HEK293 (cell line): ENCODE data around the gene AQP1.

ENCODE experiments used
- CTCF ChIA-PET: fragments of 350-600 bp; formaldehyde crosslinking; extraction: SDS; loops from one replicate; lab custom pipeline; 2021; ENCODE audit warnings: antibody characterized with exemption; lab: Yijun Ruan, JAX
- POLR2A ChIA-PET: fragments of 300-600 bp; formaldehyde crosslinking; extraction: SDS; loops from one replicate; lab custom pipeline; 2020; ENCODE audit warnings: antibody characterized with exemption, inconsistent platforms; lab: Yijun Ruan, JAX
- H3K27ac ChIP-seq: fragments of 200-500 bp; sonication (Bioruptor generic); 2 replicates; pipeline ENCODE4 v1.5.1; 2014; ENCODE audit warnings: low read depth, low read length, control low read depth, inconsistent platforms; ENCODE audit errors: extremely low read depth
- H3K36me3 ChIP-seq, 2 experiments: fragments of 200-500 bp in 1 of 2; sonication (Bioruptor generic) in 1 of 2; 1 replicate in 1 of 2; 2 replicates in 1 of 2; pipeline ENCODE4 v1.5.1; 2014 to 2017; ENCODE audit warnings: inconsistent platforms in 2 of 2, low read length in 2 of 2; ENCODE audit not compliant: control insufficient read depth in 2 of 2, insufficient read depth in 1 of 2
- H3K4me1 ChIP-seq: fragments of 200-500 bp; sonication (Bioruptor generic); 2 replicates; pipeline ENCODE4 v1.5.1; 2014; ENCODE audit warnings: mild to moderate bottlenecking, low read length, inconsistent platforms; ENCODE audit not compliant: control insufficient read depth, insufficient read depth
- H3K4me3 ChIP-seq: 2 replicates; pipeline ENCODE4 v1.5.1; 2011; ENCODE audit warnings: low read depth, mild to moderate bottlenecking, control low read depth, low read length, moderate library complexity
- H3K9me3 ChIP-seq: fragments of 200-500 bp; sonication (Bioruptor generic); 2 replicates; pipeline ENCODE4 v1.5.1; 2014; ENCODE audit warnings: low read depth, low read length, inconsistent platforms; ENCODE audit not compliant: control insufficient read depth, insufficient read depth
- KLF10 ChIP-seq: fragments of 450-650 bp; IDR thresholded peaks from 2 replicates; pipeline ENCODE4 v1.5.1; 2018; ENCODE audit warnings: missing biosample characterization, mild to moderate bottlenecking, missing genetic modification characterization
- MEIS1 ChIP-seq: sonication (generic); formaldehyde crosslinking; IDR thresholded peaks from 2 replicates; pipeline ENCODE4 v1.8.1; 2022; ENCODE audit warnings: missing genetic modification reagents, mild to moderate bottlenecking, borderline replicate concordance
- PATZ1 ChIP-seq: fragments of 450-650 bp; formaldehyde crosslinking; IDR thresholded peaks from 2 replicates; pipeline ENCODE4 v1.5.1; 2016; ENCODE audit warnings: missing biosample characterization, missing genetic modification characterization
- SALL2 ChIP-seq: fragments of 450-650 bp; formaldehyde crosslinking; IDR thresholded peaks from 2 replicates; pipeline ENCODE4 v1.5.0; 2017; ENCODE audit warnings: missing biosample characterization, mild to moderate bottlenecking, missing genetic modification characterization, borderline replicate concordance
- SCRT2 ChIP-seq: fragments of 450-650 bp; formaldehyde crosslinking; IDR thresholded peaks from 2 replicates; pipeline ENCODE4 v1.5.1; 2016; ENCODE audit warnings: missing biosample characterization, missing genetic modification characterization
- SP7 ChIP-seq: fragments of 450-650 bp; formaldehyde crosslinking; IDR thresholded peaks from 2 replicates; pipeline ENCODE4 v1.5.1; 2016; ENCODE audit warnings: missing biosample characterization, missing genetic modification characterization
- ZBTB11 ChIP-seq: fragments of 450-650 bp; formaldehyde crosslinking; conservative IDR thresholded peaks from 2 replicates; pipeline ENCODE4 v1.5.1; 2016; ENCODE audit warnings: low read depth, missing biosample characterization, missing genetic modification characterization
- ZBTB26 ChIP-seq: fragments of 450-650 bp; formaldehyde crosslinking; optimal IDR thresholded peaks from 2 replicates; pipeline ENCODE3; 2016; ENCODE audit warnings: missing biosample characterization, mild to moderate bottlenecking, missing genetic modification characterization
- ZBTB7A ChIP-seq: fragments of 450-650 bp; formaldehyde crosslinking; IDR thresholded peaks from 2 replicates; pipeline ENCODE4 v1.5.1; 2016; ENCODE audit warnings: low read depth, missing biosample characterization, missing genetic modification characterization
- ZNF10 ChIP-seq: fragments of 450-650 bp; formaldehyde crosslinking; IDR thresholded peaks from 2 replicates; pipeline ENCODE4 v1.5.1; 2017; ENCODE audit warnings: missing biosample characterization, missing genetic modification characterization
- ZNF114 ChIP-seq: fragments of 450-650 bp; formaldehyde crosslinking; IDR thresholded peaks from 2 replicates; pipeline ENCODE4 v1.5.0; 2017; ENCODE audit warnings: missing biosample characterization, missing genetic modification characterization
- ZNF16 ChIP-seq: fragments of 450-650 bp; formaldehyde crosslinking; IDR thresholded peaks from 2 replicates; pipeline ENCODE4 v1.5.1; 2016; ENCODE audit warnings: low read depth, missing biosample characterization, missing genetic modification characterization
- ZNF26 ChIP-seq: fragments of 450-650 bp; formaldehyde crosslinking; IDR thresholded peaks from 2 replicates; pipeline ENCODE4 v1.5.1; 2016; ENCODE audit warnings: missing biosample characterization, missing genetic modification characterization
- ZNF280C ChIP-seq: fragments of 450-650 bp; formaldehyde crosslinking; IDR thresholded peaks from 2 replicates; pipeline ENCODE4 v1.5.1; 2016; ENCODE audit warnings: missing biosample characterization, missing genetic modification characterization
- ZNF335 ChIP-seq: fragments of 450-650 bp; formaldehyde crosslinking; conservative IDR thresholded peaks from 2 replicates; pipeline ENCODE4 v1.5.1; 2016; ENCODE audit warnings: missing biosample characterization, missing genetic modification characterization
- ZNF341 ChIP-seq: fragments of 450-650 bp; formaldehyde crosslinking; IDR thresholded peaks from 2 replicates; pipeline ENCODE4; 2016; ENCODE audit warnings: low read depth, missing biosample characterization, missing genetic modification characterization
- ZNF391 ChIP-seq: fragments of 450-650 bp; formaldehyde crosslinking; IDR thresholded peaks from 2 replicates; pipeline ENCODE4 v1.5.1; 2016; ENCODE audit warnings: low read depth, missing biosample characterization, missing genetic modification characterization, borderline replicate concordance
- ZNF423 ChIP-seq: fragments of 450-650 bp; formaldehyde crosslinking; IDR thresholded peaks from 2 replicates; pipeline ENCODE4 v1.5.1; 2016; ENCODE audit warnings: missing biosample characterization, missing genetic modification characterization
- ZNF701 ChIP-seq: fragments of 450-650 bp; formaldehyde crosslinking; IDR thresholded peaks from 2 replicates; pipeline ENCODE4 v1.5.1; 2016; ENCODE audit warnings: missing biosample characterization, missing genetic modification characterization
- ZNF777 ChIP-seq: fragments of 450-650 bp; formaldehyde crosslinking; IDR thresholded peaks from 2 replicates; pipeline ENCODE4 v1.5.1; 2017; ENCODE audit warnings: missing biosample characterization, missing genetic modification characterization, borderline replicate concordance
- TF ChIP-seq, protein P1 (sequence below): fragments of 450-650 bp; formaldehyde crosslinking; IDR thresholded peaks from 2 replicates; pipeline ENCODE4 v1.5.1; 2016; ENCODE audit warnings: missing biosample characterization, missing genetic modification characterization

Gene AQP1

GRCh38 chr7:30920584-30921539 is 9.2 kb downstream of the AQP1 start (continued):
- TF ChIP-seq ZBTB26 (tag by site-specific recombination) (no peak), ZNF701 (tag by site-specific recombination) (no peak), ZNF341 (tag by site-specific recombination) (no peak), ZNF777 (tag by site-specific recombination) (no peak), MEIS1 (CRISPR knock-in tag) (no peak), ZNF280C (no peak), ZNF335 (tag by site-specific recombination) (peak; percentile 34; the same call in 1 of the 2 replicates), ZNF26 (tag by site-specific recombination) (no peak), PATZ1 (peak; percentile 48; the same call in 1 of the 2 replicates), SP7 (no peak; the same call in 1 of the 2 replicates), SALL2 (tag by site-specific recombination) (no peak), ZNF114 (tag by site-specific recombination) (no peak)
- TF ChIP-seq, protein P1, sequence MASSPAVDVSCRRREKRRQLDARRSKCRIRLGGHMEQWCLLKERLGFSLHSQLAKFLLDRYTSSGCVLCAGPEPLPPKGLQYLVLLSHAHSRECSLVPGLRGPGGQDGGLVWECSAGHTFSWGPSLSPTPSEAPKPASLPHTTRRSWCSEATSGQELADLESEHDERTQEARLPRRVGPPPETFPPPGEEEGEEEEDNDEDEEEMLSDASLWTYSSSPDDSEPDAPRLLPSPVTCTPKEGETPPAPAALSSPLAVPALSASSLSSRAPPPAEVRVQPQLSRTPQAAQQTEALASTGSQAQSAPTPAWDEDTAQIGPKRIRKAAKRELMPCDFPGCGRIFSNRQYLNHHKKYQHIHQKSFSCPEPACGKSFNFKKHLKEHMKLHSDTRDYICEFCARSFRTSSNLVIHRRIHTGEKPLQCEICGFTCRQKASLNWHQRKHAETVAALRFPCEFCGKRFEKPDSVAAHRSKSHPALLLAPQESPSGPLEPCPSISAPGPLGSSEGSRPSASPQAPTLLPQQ (tag by site-specific recombination), result peak; percentile 66

DNA sequence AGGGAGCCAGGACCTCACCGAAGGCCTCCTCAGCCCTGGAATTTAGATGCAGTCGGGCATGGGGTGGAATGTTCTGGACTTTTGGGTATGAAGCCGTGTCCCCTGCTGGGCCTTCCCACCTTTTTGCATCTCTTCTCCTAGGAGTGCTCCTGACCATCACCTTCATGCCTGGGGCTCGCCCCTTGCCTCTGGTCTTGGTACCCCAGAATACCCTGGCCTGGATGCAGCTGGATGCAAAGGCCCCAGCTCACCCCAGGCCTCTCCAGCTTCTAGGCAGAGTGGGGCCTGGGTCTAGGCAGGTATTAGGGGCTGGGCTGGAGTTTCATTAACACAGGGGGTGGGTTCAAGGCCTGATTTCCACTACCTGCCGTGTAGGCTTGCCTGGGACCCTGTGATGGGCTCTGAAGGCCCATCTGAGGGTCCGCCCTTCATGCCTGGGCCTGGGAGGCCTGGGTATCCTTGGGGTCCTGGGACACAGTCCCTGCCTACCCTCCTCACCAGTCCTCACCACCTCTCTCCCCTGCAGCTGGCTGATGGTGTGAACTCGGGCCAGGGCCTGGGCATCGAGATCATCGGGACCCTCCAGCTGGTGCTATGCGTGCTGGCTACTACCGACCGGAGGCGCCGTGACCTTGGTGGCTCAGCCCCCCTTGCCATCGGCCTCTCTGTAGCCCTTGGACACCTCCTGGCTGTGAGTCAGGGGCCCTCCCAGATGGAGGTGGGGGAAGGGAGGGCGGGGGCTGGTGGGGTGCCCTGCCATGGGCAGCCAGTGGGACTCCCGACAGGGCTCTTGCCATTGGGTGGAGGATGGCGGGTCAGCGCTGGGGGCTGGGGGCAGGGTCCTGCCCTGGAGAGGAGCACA is 10.1 kb downstream of the AQP1 start:
- CTCF ChIA-PET, result interaction anchor here (0.7 to 2.5 kb wide), 3 partner anchors 17 to 850 kb away, joined by 3 to 8 read pairs (median 7); no protein-coding TSS in a partner anchor
- POLR2A ChIA-PET, result interaction anchor here (0.6 kb wide), 1 partner anchor 498 kb away, joined by 3 read pairs; no protein-coding TSS in a partner anchor
- no peaks in the 10 kb centered on the region for H3K4me1 ChIP-seq
- H3K27ac ChIP-seq, result no peak overlapping the region
- H3K4me3 ChIP-seq, result no peak overlapping the region
- H3K36me3 ChIP-seq, result no peaks in the 10 kb centered on the region
- no peaks in the 10 kb centered on the region for H3K9me3 ChIP-seq
- TF ChIP-seq ZNF423 (tag by site-specific recombination), result no peak
- TF ChIP-seq ZNF10 (tag by site-specific recombination), result no peak
- TF ChIP-seq ZNF335 (tag by site-specific recombination), result no peak
- no peak for TF ChIP-seq ZNF16 (tag by site-specific recombination)
- TF ChIP-seq ZBTB11, result no peak
- no peak for TF ChIP-seq KLF10
- no peak for TF ChIP-seq ZBTB7A (tag by site-specific recombination)
- no peak for TF ChIP-seq ZNF391 (tag by site-specific recombination)
- TF ChIP-seq SP7, result no peak
- TF ChIP-seq SCRT2 (tag by site-specific recombination), result no peak
